Renal pelvis (tissue), 4 donors: ENCODE measurements around the gene PLPP4. TPM values are rescaled to one million over a fixed set of nuclear protein-coding genes. Genes with fewer than 3 reads are reported as not detected.

ENCODE experiments used
- DNase-seq: peaks from one replicate; pipeline ENCODE4 v3.0.0-alpha.2; 2013
- polyA plus RNA-seq, 3 donors: library from polyadenylated mRNA; unstranded; fragments of 120-200 nt; gene quantifications; one replicate each; pipeline ENCODE4 v1.2.1, GENCODE V29; 2013; ENCODE audit not compliant: insufficient read length in 3 of 3

Gene PLPP4
- polyA plus RNA-seq, 3 donors, result 2.9 to 6.3 (median 4.9) TPM

DNA sequence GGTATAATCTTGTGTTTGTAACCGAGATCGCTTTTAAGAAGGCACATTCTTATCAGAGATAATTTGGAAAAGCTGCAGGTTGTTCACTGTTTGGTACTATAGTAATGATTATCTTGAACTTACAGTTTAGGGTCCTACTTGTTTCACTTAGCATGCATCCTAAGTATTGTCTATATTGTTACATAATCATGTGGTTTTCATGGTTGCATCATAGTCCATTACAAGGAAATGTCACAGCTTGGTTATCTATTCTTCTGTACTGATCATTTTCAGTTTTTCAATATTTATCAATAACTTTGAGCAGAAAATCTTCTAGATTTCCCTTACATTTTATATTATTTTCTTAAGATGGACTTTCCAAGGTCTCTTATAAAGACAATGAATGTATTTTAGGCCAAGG is 116.3 kb downstream of the PLPP4 start:
- DNase-seq, result no peak

DNA sequence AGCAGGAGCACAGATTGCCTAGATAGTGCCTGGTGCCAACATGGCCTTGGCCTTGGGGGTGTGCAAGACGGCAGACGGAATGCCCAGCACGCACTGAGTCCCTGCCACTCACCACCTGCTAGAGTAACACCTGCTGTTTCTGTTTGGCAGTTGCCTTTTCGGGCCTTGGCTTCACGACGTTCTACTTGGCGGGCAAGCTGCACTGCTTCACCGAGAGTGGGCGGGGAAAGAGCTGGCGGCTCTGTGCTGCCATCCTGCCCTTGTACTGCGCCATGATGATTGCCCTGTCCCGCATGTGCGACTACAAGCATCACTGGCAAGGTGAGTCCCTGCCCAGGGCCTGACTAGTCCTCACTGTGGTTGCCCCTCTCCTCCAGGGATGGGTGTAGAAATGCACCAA is 118.0 kb downstream of the PLPP4 start:
- DNase-seq, result no peak

DNA sequence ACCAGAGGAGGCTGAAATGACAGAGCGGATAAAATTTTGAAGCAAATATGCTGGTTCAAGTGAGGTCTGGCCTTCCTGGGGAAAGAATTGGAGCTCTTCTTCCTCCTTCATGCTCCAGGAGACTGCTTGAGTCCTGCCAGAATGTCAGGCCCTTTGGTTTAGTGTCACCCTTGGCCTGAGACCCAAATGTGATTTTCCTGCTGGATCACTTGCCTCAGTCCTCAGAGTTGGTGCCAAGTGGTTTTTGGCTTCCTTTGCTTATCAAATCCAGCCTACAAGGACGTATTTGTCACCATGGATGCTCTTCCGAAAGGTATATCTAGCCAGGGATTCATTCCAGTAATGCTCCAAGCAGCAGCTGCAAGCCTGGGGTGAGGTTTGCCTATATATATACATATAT is 118.4 kb downstream of the PLPP4 start:
- DNase-seq, result no peak

DNA sequence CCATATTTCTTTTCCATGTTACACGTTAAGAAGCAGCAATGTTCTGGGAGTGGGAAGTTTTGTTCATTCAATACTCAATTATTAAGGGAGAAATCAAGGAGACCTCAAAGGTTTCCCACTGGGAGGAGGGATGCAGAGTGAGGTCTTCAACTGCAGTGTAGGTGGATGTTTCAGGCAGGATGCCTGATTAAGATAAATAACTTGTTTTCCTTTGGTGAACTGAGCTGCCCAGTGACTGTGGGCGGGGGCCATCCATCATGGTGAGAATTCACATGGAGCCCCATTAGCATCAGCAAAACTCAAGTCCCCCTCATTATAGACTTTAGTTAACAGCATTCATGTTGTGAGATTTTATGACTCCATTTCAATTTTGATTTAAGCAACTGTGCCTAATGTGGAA is 121.1 kb downstream of the PLPP4 start:
- DNase-seq, result no peak

DNA sequence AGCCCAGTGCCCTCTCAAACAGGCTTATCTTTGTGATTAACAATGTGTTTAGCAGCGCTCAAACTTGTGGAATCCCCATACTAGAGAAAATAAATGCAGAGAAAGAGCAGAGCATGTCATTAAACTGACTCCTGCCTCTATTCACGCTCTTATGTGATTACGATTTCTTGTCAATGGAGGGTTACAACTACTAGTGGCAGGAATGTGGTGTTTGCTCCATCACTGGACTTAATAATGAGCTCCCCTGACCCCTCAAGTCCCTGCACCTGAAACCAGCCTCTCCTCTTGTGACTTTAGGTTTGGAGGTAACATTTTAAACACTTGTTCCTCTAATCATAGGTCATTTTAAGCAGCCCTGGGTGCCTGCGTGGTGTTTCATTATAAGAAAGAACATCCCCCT is 121.9 kb downstream of the PLPP4 start:
- no peak for DNase-seq

DNA sequence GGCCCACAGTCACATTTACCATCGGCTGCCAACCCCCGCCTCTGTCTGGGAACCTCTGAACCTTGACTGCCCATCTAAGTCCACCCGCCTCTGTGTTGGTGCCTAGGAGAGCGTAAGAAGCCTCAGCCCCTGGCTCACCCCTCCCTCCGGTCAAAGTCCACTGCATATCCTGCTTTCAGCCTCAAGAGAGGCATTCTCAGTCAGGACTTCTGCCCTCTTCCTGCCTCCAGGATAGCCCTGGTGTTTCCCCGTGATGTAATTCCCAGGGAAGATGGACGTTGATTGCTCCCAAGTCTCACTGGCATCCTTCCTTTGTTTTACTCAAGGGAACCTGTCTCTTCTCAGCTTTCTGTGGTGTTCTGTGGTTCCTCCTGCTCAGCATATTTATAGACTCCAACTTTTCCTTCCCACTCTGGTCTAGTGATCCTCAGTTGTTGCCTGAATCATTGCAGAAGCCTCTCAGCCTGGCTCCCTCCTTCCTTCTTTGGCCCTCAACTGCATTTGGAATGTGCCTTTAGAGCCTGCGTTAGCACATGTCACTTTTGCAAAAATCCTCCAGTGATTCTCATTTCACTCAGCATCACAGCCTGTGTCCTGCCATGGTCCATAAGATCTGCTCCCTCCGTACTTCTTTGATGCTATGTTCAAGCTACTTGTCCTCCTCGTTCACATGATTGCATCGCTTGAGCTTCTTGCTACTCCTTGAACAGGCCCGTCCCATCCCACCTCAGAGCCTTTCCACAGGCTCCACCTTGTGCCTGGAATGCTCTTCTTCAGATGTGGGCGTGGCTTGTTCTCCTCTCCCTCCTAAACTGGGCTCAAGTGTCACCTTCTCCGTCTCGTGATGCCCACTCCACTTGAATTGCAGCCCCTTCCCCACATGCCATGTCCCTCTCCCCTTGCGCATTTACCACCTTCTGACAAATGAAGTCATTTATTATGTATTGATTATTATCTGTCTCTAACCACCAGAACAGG is 124.2 kb downstream of the PLPP4 start:
- DNase-seq, result peak; percentile 54

GRCh38 chr10:120582753-120583152 is 125.7 kb downstream of the PLPP4 start:
- no peak for DNase-seq

DNA sequence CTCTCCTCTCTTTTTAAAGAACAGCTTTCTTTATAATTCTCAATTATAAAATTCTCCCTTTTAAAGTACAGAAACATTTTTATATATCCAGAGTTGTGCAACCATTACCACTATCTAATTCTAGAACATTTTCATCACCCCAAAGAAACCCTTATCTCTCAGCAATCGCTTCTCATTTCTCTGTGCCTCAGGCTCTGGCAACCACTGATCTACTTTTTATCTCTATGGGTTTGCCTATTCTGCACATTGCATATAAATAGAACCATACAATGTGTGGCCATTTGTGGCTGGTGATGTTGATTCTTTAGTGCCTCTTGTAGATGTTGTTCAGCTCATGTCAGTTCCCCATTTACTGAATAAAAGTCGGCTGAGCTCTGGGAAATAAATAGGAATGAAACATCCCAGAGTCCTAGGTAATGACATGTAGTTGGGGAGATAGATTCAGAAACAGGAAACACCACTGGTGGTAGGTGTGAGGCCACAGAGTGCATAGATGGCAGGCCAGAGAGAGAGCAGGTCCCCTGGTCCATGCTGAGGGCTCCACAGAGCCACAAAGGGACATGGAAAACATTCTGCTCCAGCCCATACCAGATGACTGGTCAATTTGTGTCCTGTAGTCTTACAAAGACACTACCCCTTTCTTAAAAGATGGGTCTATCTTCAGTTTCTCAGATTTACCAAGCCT is 126.5 kb downstream of the PLPP4 start:
- DNase-seq, result no peak

GRCh38 chr10:120584786-120585185 is 127.8 kb downstream of the PLPP4 start:
- no peak for DNase-seq

DNA sequence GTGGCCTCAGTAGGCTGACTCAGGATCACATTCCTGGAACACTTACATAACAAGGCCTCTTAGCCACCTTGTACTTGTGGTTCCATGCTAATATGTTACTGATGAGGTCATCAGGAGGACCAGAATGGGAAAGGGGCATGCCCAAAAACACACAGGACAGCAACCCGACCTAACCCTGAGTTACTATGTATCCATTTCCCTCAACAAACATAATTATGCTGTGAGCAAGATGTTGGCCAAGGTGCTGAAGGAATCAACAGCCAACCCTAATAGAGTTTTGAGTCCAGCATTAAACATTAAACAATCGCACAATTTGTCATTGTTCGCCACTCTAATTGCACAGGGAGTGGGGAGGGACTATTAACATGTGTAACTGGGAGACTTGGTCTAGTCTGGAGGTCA is 129.4 kb downstream of the PLPP4 start:
- no peak for DNase-seq

DNA sequence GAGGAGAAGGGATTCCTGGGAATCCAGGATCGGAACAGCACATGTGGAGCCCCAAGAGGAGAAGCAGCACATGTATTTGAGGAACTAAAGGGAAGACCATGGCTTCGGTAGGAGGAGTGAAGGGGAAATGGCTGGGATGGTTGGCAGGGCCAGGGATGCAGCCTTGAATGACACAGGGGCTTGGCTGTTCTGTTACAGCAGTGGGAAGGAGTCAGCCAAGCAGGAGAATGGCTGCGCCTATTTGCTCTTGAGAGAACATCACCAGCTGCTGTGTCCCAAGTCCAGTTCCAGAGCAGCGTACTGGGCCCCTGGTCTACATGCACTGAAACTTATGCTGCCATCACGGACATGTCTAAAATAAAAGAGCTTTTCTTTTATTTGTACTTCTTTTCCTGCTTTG is 130.0 kb downstream of the PLPP4 start:
- DNase-seq, result no peak

DNA sequence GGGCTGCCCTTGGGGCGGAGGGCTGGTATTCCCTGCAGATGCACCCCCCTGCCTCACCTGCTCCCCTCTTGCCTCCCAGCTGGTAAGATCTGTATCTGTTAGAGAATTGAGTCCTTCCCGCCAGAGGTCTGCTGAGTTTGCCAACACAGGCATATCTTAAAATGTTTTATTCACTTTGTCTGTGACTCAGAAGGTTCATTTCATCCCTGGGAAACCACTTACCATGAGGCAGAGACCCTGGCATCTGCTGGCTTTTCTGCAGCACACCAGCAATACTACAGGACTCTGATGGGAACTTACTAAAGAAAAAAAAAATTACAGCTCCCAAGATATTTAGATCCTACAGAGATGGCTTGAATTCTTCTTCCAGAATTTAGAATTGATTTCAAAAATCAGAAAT is 131.3 kb downstream of the PLPP4 start:
- no peak for DNase-seq

DNA sequence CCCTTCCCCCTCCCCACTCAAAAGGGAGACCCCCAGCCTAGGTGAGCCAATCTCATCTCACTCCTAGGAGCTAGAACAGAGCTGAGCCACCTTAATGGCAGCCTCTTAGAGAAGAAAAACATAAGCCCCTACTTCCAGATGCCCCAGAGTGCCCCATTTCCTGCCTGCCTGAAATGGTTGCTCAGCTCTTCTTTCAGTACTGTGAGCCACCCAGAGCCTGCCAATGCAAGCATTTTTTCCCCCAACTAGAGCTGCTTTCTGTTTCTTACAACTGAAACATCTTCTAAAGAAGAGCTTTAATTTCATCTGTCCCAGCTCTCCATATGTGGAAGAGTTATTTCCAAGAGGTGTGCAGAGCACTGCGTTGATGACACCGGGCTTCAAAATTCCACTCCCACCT is 136.7 kb downstream of the PLPP4 start:
- DNase-seq, result no peak

- DNase-seq, result no peak
Observed at GRCh38 chr10:120597902-120598301, 140.9 kb downstream of the PLPP4 start.

DNA sequence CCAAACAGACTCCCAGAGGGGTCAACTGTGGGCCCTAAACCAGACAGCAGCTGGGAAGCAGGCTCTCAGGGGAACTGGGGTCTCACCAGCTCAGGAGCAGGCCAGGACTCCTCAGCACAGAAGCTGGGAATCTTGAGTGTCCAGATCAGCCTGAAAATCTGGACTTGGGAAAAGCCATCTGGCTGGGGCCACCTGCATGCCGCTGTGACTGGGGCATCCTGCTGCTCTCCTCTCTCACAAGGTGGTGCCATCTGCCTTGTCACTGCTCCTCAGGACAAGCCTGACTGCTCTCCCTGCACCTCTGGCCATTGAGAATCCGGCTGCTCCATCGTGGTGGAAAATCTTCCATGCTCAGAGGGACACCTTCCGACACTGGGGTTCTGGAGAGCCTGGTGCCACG is 141.4 kb downstream of the PLPP4 start:
- no peak for DNase-seq

- DNase-seq, result no peak
Observed at GRCh38 chr10:120599200-120599724, 142.2 kb downstream of the PLPP4 start.

- DNase-seq, result no peak
Observed at GRCh38 chr10:120600871-120601649, 144.0 kb downstream of the PLPP4 start.

- DNase-seq, result no peak
Observed at GRCh38 chr10:120601999-120602398, 145.0 kb downstream of the PLPP4 start.

GRCh38 chr10:120605410-120605809 is 148.4 kb downstream of the PLPP4 start:
- DNase-seq, result no peak

- no peak for DNase-seq
Observed at GRCh38 chr10:120606051-120606764, 149.2 kb downstream of the PLPP4 start.

- DNase-seq, result no peak
Observed at GRCh38 chr10:120607016-120607709, 150.1 kb downstream of the PLPP4 start.
